ENCODE data around the gene PEG3.

PEG3 gene

DNA sequence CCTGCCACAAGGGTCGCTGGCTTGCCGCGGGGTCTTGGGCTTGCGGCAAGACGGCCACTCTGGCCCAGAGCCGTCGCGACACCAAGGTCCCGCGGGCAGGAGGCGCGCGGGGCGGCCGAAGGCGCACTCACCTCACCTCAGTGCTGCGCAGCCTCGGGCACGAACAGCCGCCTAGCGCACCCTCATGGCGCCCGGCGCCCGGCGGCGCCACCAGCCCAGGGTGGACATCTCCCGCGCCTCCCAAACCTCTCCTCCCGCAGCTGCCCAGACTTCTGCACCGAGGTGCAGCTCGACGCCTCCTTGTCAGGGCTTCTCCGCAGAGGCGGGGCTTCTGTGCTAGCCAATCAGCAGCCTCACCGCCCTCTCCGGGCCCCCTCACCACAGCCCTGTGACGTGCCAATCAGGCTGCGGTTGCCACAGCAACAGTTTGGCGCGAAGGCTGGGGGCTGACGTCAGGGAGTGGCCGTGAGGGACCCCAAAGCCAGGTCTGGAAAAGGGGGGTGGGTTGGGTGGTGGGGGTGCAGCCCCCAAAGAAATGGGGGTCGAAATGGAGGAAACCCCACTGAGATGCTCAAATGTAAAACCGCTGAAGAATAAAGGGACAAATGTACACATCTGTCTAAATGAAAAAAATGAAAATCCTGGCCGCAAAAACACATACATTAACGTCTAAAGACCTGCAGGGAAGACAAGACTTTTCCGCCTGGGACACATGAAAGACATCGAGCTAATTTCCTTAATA is at the start of gene PEG3, which contains the start of gene ZIM2:
Gene PEG3, minus strand, starts transcription at position 276 of the 742 bp plus-strand sequence. CDS start 16,071 bp downstream, outside the sequence.
Gene ZIM2, minus strand, starts transcription at position 276 of the 742 bp plus-strand sequence. CDS start 16,449 bp downstream, outside the sequence.
- no peaks in the 10 kb centered on the region for H3K4me1 ChIP-seq (ENCODE audit: control insufficient read depth, insufficient read depth, low read length)
- H3K27ac ChIP-seq (ENCODE audit: low read depth, low read length): peak within 1 kb of the TSS; percentile 88
- H3K9ac ChIP-seq (ENCODE audit: low read length): no peak within 1 kb of the TSS
- no peaks in the 10 kb centered on the region for H3K36me3 ChIP-seq (ENCODE audit: control insufficient read depth, insufficient read depth, low read length)
- peak within 1 kb of the TSS; percentile 60 for H3K4me3 ChIP-seq (ENCODE audit: low read length)
- no peaks in the 10 kb centered on the region for H3K27me3 ChIP-seq (ENCODE audit: control insufficient read depth, insufficient read depth, low read length)

DNA sequence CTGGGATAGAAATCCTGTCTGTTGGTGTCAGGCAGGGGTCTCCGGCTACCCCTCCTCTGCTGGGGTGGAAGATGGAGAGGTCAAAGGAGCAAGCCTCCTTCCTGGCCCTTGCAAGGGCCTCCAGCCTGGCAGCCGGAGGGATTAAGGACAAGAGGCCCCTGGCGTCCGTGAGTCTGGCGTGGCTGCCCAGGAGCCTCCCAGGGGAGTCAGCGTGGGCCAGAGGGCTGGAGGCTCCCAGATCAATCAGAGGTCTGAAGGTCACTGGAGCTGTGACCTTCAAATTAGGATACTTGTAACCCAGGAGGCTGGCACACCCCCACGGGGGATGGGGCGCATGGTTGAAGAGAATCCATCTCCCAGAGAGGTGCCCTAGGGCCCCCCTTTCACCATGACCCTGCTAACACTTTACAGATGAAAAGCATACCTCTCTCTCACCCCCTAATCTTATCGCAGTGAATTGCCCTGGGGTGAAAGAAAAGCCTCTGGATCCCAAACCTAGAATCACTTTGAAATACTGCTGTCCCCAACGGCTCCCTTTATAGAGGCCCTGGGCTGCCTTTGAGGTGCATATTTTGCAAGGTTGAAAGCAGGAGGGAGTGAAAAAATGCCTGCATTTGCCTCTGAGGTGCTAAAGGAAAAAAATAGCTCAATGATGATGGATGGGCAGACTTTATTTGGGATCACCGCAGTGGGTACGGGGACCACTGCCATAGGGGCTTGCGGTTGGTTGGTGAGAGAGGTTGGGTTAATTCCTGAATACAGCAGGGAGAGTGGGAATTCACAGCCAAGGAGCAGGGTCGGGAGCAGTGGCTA is 44.9 kb upstream of the PEG3 start:
- no peak overlapping the region for H3K27ac ChIP-seq (ENCODE audit: low read depth, low read length)

DNA sequence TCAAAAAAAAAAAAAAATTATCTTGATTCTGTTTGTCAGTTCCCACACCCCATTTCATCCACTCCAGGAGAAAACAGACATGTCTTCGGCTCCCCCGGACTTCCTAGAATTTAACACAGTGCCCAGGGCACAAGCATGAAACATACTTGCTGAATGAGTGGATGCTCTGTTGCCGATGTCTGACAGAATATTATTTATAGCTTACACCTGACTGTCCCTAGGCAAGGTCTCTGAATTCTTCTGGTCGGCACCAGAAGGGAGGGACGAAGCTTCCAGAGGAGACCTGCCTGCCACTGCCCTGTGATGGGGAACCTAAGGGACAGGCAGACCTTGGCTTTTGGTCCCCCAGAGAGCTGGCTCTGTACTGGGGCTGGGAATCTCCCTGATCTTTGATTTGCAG is 43.9 kb upstream of the PEG3 start:
- Histone ChIP-seq H3K4me3 (ENCODE audit: low read length) (no peak overlapping the region), H3K27ac (ENCODE audit: low read depth, low read length) (no peak overlapping the region), H3K27me3 (ENCODE audit: control insufficient read depth, insufficient read depth, low read length) (no peaks in the 10 kb centered on the region), H3K9ac (ENCODE audit: low read length) (no peak overlapping the region), H3K4me1 (ENCODE audit: control insufficient read depth, insufficient read depth, low read length) (no peaks in the 10 kb centered on the region), H3K36me3 (ENCODE audit: control insufficient read depth, insufficient read depth, low read length) (no peaks in the 10 kb centered on the region)

More for the DNA sequence above, 44.9 kb upstream of the PEG3 start:
- Histone ChIP-seq H3K4me3 (ENCODE audit: low read length) (no peak overlapping the region), H3K4me1 (ENCODE audit: control insufficient read depth, insufficient read depth, low read length) (no peaks in the 10 kb centered on the region), H3K27me3 (ENCODE audit: control insufficient read depth, insufficient read depth, low read length) (no peaks in the 10 kb centered on the region), H3K36me3 (ENCODE audit: control insufficient read depth, insufficient read depth, low read length) (no peaks in the 10 kb centered on the region), H3K9ac (ENCODE audit: low read length) (no peak overlapping the region)

DNA sequence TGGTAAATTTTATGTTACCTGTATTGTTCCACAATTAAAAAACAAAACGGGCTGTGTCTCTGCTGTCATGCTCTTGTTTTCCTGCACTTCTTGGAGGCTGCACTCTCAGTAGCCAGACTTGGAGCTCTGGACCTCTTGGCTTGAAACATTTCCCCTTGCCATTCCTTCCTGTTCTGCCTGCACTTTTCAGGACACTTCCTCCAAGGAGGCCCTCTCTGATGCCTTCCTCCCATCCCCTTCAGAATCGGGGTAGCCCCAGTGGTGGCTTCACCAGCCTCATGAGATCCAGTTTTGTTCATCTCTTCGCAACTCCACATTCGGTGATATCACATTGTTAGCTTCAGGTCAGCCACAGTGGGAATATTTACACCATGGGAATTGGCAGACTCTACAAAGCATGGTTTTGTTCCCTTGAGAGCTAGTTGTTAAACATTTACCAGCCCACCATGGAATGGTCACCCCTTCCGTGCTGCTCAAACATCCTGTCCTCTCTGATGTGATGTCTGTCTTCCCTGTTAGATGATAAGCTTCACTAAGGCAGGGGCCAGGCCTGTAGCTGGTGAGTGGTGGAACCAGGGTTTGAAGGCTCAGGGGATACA is 40.2 kb upstream of the PEG3 start:
- no peaks in the 10 kb centered on the region for H3K36me3 ChIP-seq (ENCODE audit: control insufficient read depth, insufficient read depth, low read length)
- H3K4me3 ChIP-seq (ENCODE audit: low read length): no peak overlapping the region
- H3K4me1 ChIP-seq (ENCODE audit: control insufficient read depth, insufficient read depth, low read length): no peaks in the 10 kb centered on the region

DNA sequence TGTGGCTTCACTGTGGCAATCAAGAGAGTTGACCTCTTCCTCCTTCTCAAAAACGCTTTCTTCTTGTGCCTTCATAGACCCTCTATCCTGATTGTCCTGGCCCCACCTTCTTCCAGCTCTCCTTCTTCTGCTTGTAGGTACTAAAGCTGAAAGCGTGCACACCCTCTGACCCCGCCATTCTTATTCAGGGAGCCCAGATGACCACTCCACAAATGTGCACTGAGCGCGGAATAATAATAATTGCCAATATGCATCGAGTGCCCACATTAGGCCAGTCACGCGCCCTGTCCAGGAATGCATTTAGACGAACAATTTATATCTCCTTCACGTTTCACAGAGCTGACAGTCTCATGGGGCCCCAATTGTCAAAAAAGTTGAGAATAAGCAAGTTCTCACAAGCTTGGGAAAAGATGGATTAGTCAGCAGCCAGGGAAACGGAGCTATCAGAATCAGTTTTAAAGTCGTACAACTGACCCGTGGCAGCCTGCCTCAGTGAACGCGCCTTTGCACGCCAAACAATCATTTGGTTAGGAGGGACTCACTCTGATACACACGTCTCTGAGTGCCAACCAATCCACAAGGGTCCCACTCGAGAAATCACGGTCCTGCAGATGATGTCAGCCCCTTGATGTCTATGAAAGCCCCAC is 36.7 kb upstream of the PEG3 start:
- Histone ChIP-seq H3K9ac (ENCODE audit: low read length) (no peak overlapping the region), H3K4me1 (ENCODE audit: control insufficient read depth, insufficient read depth, low read length) (no peaks in the 10 kb centered on the region), H3K4me3 (ENCODE audit: low read length) (no peak overlapping the region), H3K27me3 (ENCODE audit: control insufficient read depth, insufficient read depth, low read length) (no peaks in the 10 kb centered on the region), H3K36me3 (ENCODE audit: control insufficient read depth, insufficient read depth, low read length) (no peaks in the 10 kb centered on the region), H3K27ac (ENCODE audit: low read depth, low read length) (no peak overlapping the region)

More for the DNA sequence above, 40.2 kb upstream of the PEG3 start:
- Histone ChIP-seq H3K9ac (ENCODE audit: low read length) (no peak overlapping the region), H3K27ac (ENCODE audit: low read depth, low read length) (no peak overlapping the region), H3K27me3 (ENCODE audit: control insufficient read depth, insufficient read depth, low read length) (no peaks in the 10 kb centered on the region)

DNA sequence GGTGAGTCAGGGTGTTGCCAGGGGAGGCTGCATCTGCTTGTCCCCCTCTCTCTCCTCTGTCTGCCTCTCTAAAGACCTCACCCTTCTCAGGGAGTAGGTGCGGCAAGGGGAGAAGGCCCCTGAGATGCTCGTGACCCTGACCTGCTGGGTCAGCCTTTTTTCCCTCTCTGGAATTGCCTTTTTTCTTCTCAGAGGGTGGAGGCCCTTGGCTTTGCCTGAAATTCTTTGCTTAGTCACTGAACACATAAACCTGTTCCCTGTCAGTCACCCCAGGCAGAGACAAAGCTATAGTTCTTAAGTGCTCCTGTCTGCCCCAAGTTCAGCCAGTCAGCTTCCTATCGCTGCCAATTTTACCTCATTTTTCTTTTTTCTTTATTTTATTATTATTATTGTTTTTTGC is 35.2 kb upstream of the PEG3 start:
- no peak overlapping the region for H3K4me3 ChIP-seq (ENCODE audit: low read length)
- H3K36me3 ChIP-seq (ENCODE audit: control insufficient read depth, insufficient read depth, low read length): no peaks in the 10 kb centered on the region
- no peaks in the 10 kb centered on the region for H3K4me1 ChIP-seq (ENCODE audit: control insufficient read depth, insufficient read depth, low read length)
- H3K9ac ChIP-seq (ENCODE audit: low read length): no peak overlapping the region
- no peak overlapping the region for H3K27ac ChIP-seq (ENCODE audit: low read depth, low read length)
- H3K27me3 ChIP-seq (ENCODE audit: control insufficient read depth, insufficient read depth, low read length): no peaks in the 10 kb centered on the region

DNA sequence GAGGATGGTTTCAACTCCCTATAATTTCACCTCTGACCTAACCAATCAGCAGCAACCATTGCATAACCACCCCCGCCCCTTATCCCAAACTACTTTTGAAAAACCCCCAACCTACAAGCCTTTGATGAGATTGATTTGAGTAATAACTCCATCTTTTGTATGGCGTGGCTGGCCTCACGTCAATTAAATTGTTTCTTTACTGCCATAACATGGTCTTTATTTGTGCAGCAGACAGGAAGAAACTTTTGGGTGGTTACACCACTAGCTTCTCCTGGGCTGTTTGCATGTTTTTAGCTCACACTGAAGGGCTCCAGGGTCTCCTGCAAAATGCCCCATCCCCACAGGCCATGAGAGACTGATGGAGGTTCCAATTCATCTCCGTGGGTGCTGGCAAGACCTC is 34.0 kb upstream of the PEG3 start:
- H3K27me3 ChIP-seq (ENCODE audit: control insufficient read depth, insufficient read depth, low read length): no peaks in the 10 kb centered on the region
- H3K9ac ChIP-seq (ENCODE audit: low read length): no peak overlapping the region
- H3K4me3 ChIP-seq (ENCODE audit: low read length): no peak overlapping the region
- H3K27ac ChIP-seq (ENCODE audit: low read depth, low read length): no peak overlapping the region
- H3K36me3 ChIP-seq (ENCODE audit: control insufficient read depth, insufficient read depth, low read length): no peaks in the 10 kb centered on the region
- no peaks in the 10 kb centered on the region for H3K4me1 ChIP-seq (ENCODE audit: control insufficient read depth, insufficient read depth, low read length)

DNA sequence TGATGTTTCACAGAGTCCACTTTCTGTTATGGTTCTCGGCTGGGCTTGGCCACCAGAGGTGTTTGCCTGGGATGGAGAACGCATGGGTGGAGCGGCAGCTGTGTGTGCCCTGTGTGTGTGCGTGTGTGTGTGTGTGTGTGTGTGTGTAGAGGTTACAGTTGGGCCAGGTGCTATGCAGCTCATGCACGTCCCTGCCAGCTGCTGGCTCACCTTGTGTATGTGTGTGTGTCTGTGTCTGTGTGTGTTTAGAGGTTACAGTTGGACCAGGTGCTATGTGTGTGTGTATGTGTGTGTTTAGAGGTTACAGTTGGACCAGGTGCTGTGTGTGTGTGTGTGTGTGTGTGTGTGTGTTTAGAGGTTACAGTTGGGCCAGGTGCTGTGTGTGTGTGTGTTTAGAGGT is 33.0 kb upstream of the PEG3 start:
- no peaks in the 10 kb centered on the region for H3K27me3 ChIP-seq (ENCODE audit: control insufficient read depth, insufficient read depth, low read length)
- no peak overlapping the region for H3K4me3 ChIP-seq (ENCODE audit: low read length)
- H3K36me3 ChIP-seq (ENCODE audit: control insufficient read depth, insufficient read depth, low read length): no peaks in the 10 kb centered on the region
- no peak overlapping the region for H3K27ac ChIP-seq (ENCODE audit: low read depth, low read length)
- no peak overlapping the region for H3K9ac ChIP-seq (ENCODE audit: low read length)
- no peaks in the 10 kb centered on the region for H3K4me1 ChIP-seq (ENCODE audit: control insufficient read depth, insufficient read depth, low read length)

DNA sequence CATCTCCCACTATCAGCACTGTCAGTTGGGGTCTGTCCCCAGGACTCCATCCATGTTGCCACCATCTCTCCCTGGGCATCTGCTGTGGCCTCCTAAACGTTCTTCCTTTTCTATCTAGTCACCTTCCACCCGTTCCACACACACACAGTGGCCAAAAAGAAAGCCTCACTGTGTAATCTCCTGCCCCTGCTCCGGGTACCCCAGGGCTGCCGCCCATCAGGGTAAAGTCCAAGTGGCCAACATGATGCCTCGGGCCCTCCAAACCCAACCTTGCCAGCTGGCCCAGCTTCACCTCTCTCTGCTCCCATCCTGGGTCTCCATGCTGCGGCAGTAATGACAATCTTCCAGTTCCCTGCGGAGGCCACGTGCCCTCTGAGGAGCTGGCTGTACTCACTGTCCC is 29.4 kb upstream of the PEG3 start:
- H3K9ac ChIP-seq (ENCODE audit: low read length): no peak overlapping the region
- H3K4me1 ChIP-seq (ENCODE audit: control insufficient read depth, insufficient read depth, low read length): no peaks in the 10 kb centered on the region
- H3K27ac ChIP-seq (ENCODE audit: low read depth, low read length): no peak overlapping the region
- H3K4me3 ChIP-seq (ENCODE audit: low read length): no peak overlapping the region
- H3K27me3 ChIP-seq (ENCODE audit: control insufficient read depth, insufficient read depth, low read length): no peaks in the 10 kb centered on the region
- no peaks in the 10 kb centered on the region for H3K36me3 ChIP-seq (ENCODE audit: control insufficient read depth, insufficient read depth, low read length)

DNA sequence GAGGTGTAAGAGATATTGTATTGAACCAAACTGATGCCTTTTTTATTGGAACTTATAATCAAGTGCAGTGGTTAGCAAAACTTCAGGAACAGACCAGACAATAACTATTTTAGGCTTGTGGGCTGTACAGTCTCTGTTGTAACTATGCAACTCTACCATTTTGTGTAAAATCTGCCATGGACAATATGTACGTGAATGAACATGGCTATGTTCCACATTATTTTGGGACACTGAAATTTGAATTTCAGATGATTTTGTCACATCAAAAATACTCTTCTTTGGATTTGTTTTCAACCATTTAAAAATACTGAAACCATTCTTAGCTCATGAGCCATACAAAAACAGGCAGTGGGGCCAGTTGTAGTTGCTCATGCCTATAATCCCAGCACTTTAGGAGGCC is 27.9 kb upstream of the PEG3 start:
- no peak overlapping the region for H3K4me3 ChIP-seq (ENCODE audit: low read length)
- no peaks in the 10 kb centered on the region for H3K36me3 ChIP-seq (ENCODE audit: control insufficient read depth, insufficient read depth, low read length)

DNA sequence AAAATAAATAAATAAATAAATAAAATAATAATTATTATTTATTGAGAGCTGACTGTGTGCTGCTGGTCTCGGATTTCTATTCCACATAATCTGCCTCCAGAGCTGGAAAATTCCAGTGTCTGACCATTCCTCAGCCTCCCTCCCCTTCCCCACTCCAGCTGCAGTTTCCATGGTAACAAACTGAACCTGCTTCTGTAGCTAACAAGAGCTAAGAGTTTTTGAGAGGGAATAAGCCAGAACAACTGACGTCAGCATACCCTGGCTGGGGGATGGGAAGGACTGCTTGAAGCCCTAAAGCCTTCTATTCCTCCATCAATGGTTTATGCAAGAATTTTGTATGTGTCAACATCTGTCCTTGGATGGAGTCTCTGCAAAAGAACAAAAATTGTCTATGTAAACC is 26.0 kb upstream of the PEG3 start:
- no peak overlapping the region for H3K9ac ChIP-seq (ENCODE audit: low read length)
- no peak overlapping the region for H3K4me3 ChIP-seq (ENCODE audit: low read length)
- H3K27ac ChIP-seq (ENCODE audit: low read depth, low read length): no peak overlapping the region
- no peaks in the 10 kb centered on the region for H3K36me3 ChIP-seq (ENCODE audit: control insufficient read depth, insufficient read depth, low read length)
- H3K27me3 ChIP-seq (ENCODE audit: control insufficient read depth, insufficient read depth, low read length): no peaks in the 10 kb centered on the region
- H3K4me1 ChIP-seq (ENCODE audit: control insufficient read depth, insufficient read depth, low read length): no peaks in the 10 kb centered on the region

More for the DNA sequence above, 27.9 kb upstream of the PEG3 start:
- Histone ChIP-seq H3K27ac (ENCODE audit: low read depth, low read length) (no peak overlapping the region), H3K9ac (ENCODE audit: low read length) (no peak overlapping the region), H3K4me1 (ENCODE audit: control insufficient read depth, insufficient read depth, low read length) (no peaks in the 10 kb centered on the region), H3K27me3 (ENCODE audit: control insufficient read depth, insufficient read depth, low read length) (no peaks in the 10 kb centered on the region)
